ENCODE measurements around the gene CCDC6.

CCDC6 gene

GRCh38 chr10:59843748-59844147, 62.6 kb downstream of the CCDC6 start:
- Histone ChIP-seq H3K4me3 (ENCODE audit: low read length) (no peak overlapping the region), H3K9ac (ENCODE audit: low read depth, low read length) (no peak overlapping the region), H3K9me3 (ENCODE audit: insufficient read depth, low read depth, low read length) (no peaks in the 10 kb centered on the region), H3K4me1 (ENCODE audit: insufficient read depth, low read length) (peaks cover 41% of the 10 kb centered on the region), H3K27me3 (ENCODE audit: insufficient read depth, low read length) (no peaks in the 10 kb centered on the region), H3K27ac (ENCODE audit: low read length) (no peak overlapping the region), H3K36me3 (ENCODE audit: insufficient read depth, low read depth, low read length) (peaks cover 40% of the 10 kb centered on the region)

GRCh38 chr10:59839576-59839975, 66.8 kb downstream of the CCDC6 start:
- Histone ChIP-seq H3K4me3 (ENCODE audit: low read length) (no peak overlapping the region), H3K9me3 (ENCODE audit: insufficient read depth, low read depth, low read length) (no peaks in the 10 kb centered on the region), H3K36me3 (ENCODE audit: insufficient read depth, low read depth, low read length) (peaks cover 22% of the 10 kb centered on the region), H3K27me3 (ENCODE audit: insufficient read depth, low read length) (no peaks in the 10 kb centered on the region), H3K4me1 (ENCODE audit: insufficient read depth, low read length) (peaks cover 22% of the 10 kb centered on the region), H3K27ac (ENCODE audit: low read length) (no peak overlapping the region), H3K9ac (ENCODE audit: low read depth, low read length) (no peak overlapping the region)

GRCh38 chr10:59838085-59838789, 68.1 kb downstream of the CCDC6 start:
- H3K9ac ChIP-seq (ENCODE audit: low read depth, low read length) = no peak overlapping the region
- peaks cover 18% of the 10 kb centered on the region for H3K36me3 ChIP-seq (ENCODE audit: insufficient read depth, low read depth, low read length)
- H3K4me3 ChIP-seq (ENCODE audit: low read length) = no peak overlapping the region
- no peaks in the 10 kb centered on the region for H3K27me3 ChIP-seq (ENCODE audit: insufficient read depth, low read length)
- H3K27ac ChIP-seq (ENCODE audit: low read length) = no peak overlapping the region
- H3K9me3 ChIP-seq (ENCODE audit: insufficient read depth, low read depth, low read length) = no peaks in the 10 kb centered on the region
- peaks cover 11% of the 10 kb centered on the region; the same call in 1 of the 2 replicates for H3K4me1 ChIP-seq (ENCODE audit: insufficient read depth, low read length)

GRCh38 chr10:59833810-59834209, 72.5 kb downstream of the CCDC6 start:
- no peak overlapping the region for H3K9ac ChIP-seq (ENCODE audit: low read depth, low read length)
- no peak overlapping the region for H3K27ac ChIP-seq (ENCODE audit: low read length)
- H3K4me3 ChIP-seq (ENCODE audit: low read length) = no peak overlapping the region
- no peaks in the 10 kb centered on the region for H3K27me3 ChIP-seq (ENCODE audit: insufficient read depth, low read length)
- H3K36me3 ChIP-seq (ENCODE audit: insufficient read depth, low read depth, low read length) = peaks cover 39% of the 10 kb centered on the region
- H3K4me1 ChIP-seq (ENCODE audit: insufficient read depth, low read length) = peaks cover 13% of the 10 kb centered on the region; the same call in 1 of the 2 replicates
- H3K9me3 ChIP-seq (ENCODE audit: insufficient read depth, low read depth, low read length) = no peaks in the 10 kb centered on the region

GRCh38 chr10:59832506-59832905, 73.8 kb downstream of the CCDC6 start:
- Histone ChIP-seq H3K9me3 (ENCODE audit: insufficient read depth, low read depth, low read length) (no peaks in the 10 kb centered on the region), H3K27ac (ENCODE audit: low read length) (no peak overlapping the region), H3K4me1 (ENCODE audit: insufficient read depth, low read length) (peaks cover 13% of the 10 kb centered on the region; the same call in 1 of the 2 replicates), H3K36me3 (ENCODE audit: insufficient read depth, low read depth, low read length) (peaks cover 40% of the 10 kb centered on the region), H3K27me3 (ENCODE audit: insufficient read depth, low read length) (no peaks in the 10 kb centered on the region), H3K4me3 (ENCODE audit: low read length) (no peak overlapping the region), H3K9ac (ENCODE audit: low read depth, low read length) (no peak overlapping the region)

- H3K4me1 ChIP-seq (ENCODE audit: insufficient read depth, low read length) = peaks cover 13% of the 10 kb centered on the region; the same call in 1 of the 2 replicates
- H3K27ac ChIP-seq (ENCODE audit: low read length) = no peak overlapping the region
These were observed 74.5 kb downstream of the CCDC6 start for GRCh38 chr10:59831658-59832503.

GRCh38 chr10:59830601-59831259, 75.6 kb downstream of the CCDC6 start:
- peaks cover 9% of the 10 kb centered on the region; the same call in 1 of the 2 replicates for H3K4me1 ChIP-seq (ENCODE audit: insufficient read depth, low read length)
- H3K4me3 ChIP-seq (ENCODE audit: low read length) = no peak overlapping the region
- H3K36me3 ChIP-seq (ENCODE audit: insufficient read depth, low read depth, low read length) = peaks cover 40% of the 10 kb centered on the region
- no peaks in the 10 kb centered on the region for H3K9me3 ChIP-seq (ENCODE audit: insufficient read depth, low read depth, low read length)
- H3K9ac ChIP-seq (ENCODE audit: low read depth, low read length) = no peak overlapping the region
- no peaks in the 10 kb centered on the region for H3K27me3 ChIP-seq (ENCODE audit: insufficient read depth, low read length)
- H3K27ac ChIP-seq (ENCODE audit: low read length) = no peak overlapping the region

More at GRCh38 chr10:59831658-59832503, 74.5 kb downstream of the CCDC6 start:
- Histone ChIP-seq H3K9me3 (ENCODE audit: insufficient read depth, low read depth, low read length) (no peaks in the 10 kb centered on the region), H3K9ac (ENCODE audit: low read depth, low read length) (no peak overlapping the region), H3K4me3 (ENCODE audit: low read length) (no peak overlapping the region), H3K27me3 (ENCODE audit: insufficient read depth, low read length) (no peaks in the 10 kb centered on the region), H3K36me3 (ENCODE audit: insufficient read depth, low read depth, low read length) (peaks cover 40% of the 10 kb centered on the region)

GRCh38 chr10:59829601-59830000, 76.8 kb downstream of the CCDC6 start:
- H3K4me1 ChIP-seq (ENCODE audit: insufficient read depth, low read length) = peaks cover 5% of the 10 kb centered on the region; the same call in 1 of the 2 replicates
- H3K9ac ChIP-seq (ENCODE audit: low read depth, low read length) = no peak overlapping the region
- no peaks in the 10 kb centered on the region for H3K27me3 ChIP-seq (ENCODE audit: insufficient read depth, low read length)
- H3K4me3 ChIP-seq (ENCODE audit: low read length) = no peak overlapping the region
- no peak overlapping the region for H3K27ac ChIP-seq (ENCODE audit: low read length)
- peaks cover 43% of the 10 kb centered on the region for H3K36me3 ChIP-seq (ENCODE audit: insufficient read depth, low read depth, low read length)
- no peaks in the 10 kb centered on the region for H3K9me3 ChIP-seq (ENCODE audit: insufficient read depth, low read depth, low read length)

- Histone ChIP-seq H3K27ac (ENCODE audit: low read length) (no peak overlapping the region), H3K9me3 (ENCODE audit: insufficient read depth, low read depth, low read length) (no peaks in the 10 kb centered on the region), H3K9ac (ENCODE audit: low read depth, low read length) (no peak overlapping the region), H3K27me3 (ENCODE audit: insufficient read depth, low read length) (no peaks in the 10 kb centered on the region), H3K4me3 (ENCODE audit: low read length) (no peak overlapping the region), H3K36me3 (ENCODE audit: insufficient read depth, low read depth, low read length) (peaks cover 46% of the 10 kb centered on the region), H3K4me1 (ENCODE audit: insufficient read depth, low read length) (peaks cover 5% of the 10 kb centered on the region; the same call in 1 of the 2 replicates)
These were observed 77.3 kb downstream of the CCDC6 start for GRCh38 chr10:59829024-59829423.

- Histone ChIP-seq H3K9me3 (ENCODE audit: insufficient read depth, low read depth, low read length) (no peaks in the 10 kb centered on the region), H3K36me3 (ENCODE audit: insufficient read depth, low read depth, low read length) (peaks cover 30% of the 10 kb centered on the region; the same call in 1 of the 2 replicates), H3K9ac (ENCODE audit: low read depth, low read length) (no peak overlapping the region), H3K27me3 (ENCODE audit: insufficient read depth, low read length) (no peaks in the 10 kb centered on the region), H3K27ac (ENCODE audit: low read length) (no peak overlapping the region), H3K4me1 (ENCODE audit: insufficient read depth, low read length) (peaks cover 5% of the 10 kb centered on the region; the same call in 1 of the 2 replicates), H3K4me3 (ENCODE audit: low read length) (no peak overlapping the region)
These were observed 80.4 kb downstream of the CCDC6 start for GRCh38 chr10:59825932-59826331.

GRCh38 chr10:59823751-59824150, 82.6 kb downstream of the CCDC6 start:
- Histone ChIP-seq H3K4me1 (ENCODE audit: insufficient read depth, low read length) (peaks cover 3% of the 10 kb centered on the region; the same call in 1 of the 2 replicates), H3K27ac (ENCODE audit: low read length) (no peak overlapping the region), H3K9ac (ENCODE audit: low read depth, low read length) (no peak overlapping the region), H3K9me3 (ENCODE audit: insufficient read depth, low read depth, low read length) (no peaks in the 10 kb centered on the region), H3K4me3 (ENCODE audit: low read length) (no peak overlapping the region), H3K36me3 (ENCODE audit: insufficient read depth, low read depth, low read length) (peaks cover 12% of the 10 kb centered on the region; the same call in 1 of the 2 replicates), H3K27me3 (ENCODE audit: insufficient read depth, low read length) (no peaks in the 10 kb centered on the region)

Data from iPS-20b (cell line).